ENCODE measurements around the gene IL17RE.
"Not testable (repeated sequence)": the region's sequence is repeated elsewhere in the genome, so short reads cannot be mapped to it uniquely, and the experiment has no call there.

The IL17RE gene, protein sequence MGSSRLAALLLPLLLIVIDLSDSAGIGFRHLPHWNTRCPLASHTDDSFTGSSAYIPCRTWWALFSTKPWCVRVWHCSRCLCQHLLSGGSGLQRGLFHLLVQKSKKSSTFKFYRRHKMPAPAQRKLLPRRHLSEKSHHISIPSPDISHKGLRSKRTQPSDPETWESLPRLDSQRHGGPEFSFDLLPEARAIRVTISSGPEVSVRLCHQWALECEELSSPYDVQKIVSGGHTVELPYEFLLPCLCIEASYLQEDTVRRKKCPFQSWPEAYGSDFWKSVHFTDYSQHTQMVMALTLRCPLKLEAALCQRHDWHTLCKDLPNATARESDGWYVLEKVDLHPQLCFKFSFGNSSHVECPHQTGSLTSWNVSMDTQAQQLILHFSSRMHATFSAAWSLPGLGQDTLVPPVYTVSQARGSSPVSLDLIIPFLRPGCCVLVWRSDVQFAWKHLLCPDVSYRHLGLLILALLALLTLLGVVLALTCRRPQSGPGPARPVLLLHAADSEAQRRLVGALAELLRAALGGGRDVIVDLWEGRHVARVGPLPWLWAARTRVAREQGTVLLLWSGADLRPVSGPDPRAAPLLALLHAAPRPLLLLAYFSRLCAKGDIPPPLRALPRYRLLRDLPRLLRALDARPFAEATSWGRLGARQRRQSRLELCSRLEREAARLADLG

DNA sequence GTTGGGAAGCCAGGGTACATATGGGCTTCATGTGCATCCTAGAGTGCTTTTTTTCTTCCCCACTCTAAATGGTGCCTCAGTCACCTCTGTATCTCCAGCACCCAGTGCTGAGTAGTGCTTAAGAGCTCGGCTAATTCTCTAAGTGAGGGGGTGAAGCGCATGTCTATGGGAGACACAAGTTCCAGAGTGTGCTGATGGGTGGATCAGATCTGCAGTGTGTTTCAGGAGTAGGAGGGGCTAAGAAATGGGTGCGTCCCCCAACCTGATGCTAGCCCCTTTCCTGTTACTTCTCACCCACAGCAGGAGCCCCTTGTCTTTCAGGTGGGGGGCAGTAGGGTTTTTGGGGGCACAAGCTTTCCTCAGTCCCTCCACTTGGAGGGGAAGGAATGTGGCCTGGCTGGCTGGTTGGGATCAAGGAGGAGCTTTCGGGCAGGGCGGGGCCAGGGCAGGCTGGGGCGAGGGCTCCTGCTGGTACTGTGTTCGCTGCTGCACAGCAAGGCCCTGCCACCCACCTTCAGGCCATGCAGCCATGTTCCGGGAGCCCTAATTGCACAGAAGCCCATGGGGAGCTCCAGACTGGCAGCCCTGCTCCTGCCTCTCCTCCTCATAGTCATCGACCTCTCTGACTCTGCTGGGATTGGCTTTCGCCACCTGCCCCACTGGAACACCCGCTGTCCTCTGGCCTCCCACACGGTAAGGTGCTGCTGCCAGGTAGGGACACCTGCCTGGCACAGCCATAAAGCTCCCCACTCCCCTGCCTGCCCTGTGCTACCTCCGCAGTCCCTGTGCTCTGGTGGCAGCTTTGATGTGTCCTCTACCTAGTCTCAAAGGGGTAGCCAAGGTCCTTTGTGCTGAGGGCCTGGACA is at the start of gene IL17RE:
Gene IL17RE, plus strand, starts transcription at position 477 of the 866 bp plus-strand sequence. Its CDS starts 85 bp downstream, at position 562.
- no peak for DNase-seq (ENCODE audit: extremely low read depth, low read depth)
- TF ChIP-seq, protein P1, sequence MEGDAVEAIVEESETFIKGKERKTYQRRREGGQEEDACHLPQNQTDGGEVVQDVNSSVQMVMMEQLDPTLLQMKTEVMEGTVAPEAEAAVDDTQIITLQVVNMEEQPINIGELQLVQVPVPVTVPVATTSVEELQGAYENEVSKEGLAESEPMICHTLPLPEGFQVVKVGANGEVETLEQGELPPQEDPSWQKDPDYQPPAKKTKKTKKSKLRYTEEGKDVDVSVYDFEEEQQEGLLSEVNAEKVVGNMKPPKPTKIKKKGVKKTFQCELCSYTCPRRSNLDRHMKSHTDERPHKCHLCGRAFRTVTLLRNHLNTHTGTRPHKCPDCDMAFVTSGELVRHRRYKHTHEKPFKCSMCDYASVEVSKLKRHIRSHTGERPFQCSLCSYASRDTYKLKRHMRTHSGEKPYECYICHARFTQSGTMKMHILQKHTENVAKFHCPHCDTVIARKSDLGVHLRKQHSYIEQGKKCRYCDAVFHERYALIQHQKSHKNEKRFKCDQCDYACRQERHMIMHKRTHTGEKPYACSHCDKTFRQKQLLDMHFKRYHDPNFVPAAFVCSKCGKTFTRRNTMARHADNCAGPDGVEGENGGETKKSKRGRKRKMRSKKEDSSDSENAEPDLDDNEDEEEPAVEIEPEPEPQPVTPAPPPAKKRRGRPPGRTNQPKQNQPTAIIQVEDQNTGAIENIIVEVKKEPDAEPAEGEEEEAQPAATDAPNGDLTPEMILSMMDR (IDR thresholded peaks at IDR 0.05; ENCODE audit: low read depth, low read length, missing control alignments): no peak
- H3K4me3 ChIP-seq (replicated peaks; ENCODE audit: low read depth, low read length): peak within 1 kb of the TSS; percentile 32

DNA sequence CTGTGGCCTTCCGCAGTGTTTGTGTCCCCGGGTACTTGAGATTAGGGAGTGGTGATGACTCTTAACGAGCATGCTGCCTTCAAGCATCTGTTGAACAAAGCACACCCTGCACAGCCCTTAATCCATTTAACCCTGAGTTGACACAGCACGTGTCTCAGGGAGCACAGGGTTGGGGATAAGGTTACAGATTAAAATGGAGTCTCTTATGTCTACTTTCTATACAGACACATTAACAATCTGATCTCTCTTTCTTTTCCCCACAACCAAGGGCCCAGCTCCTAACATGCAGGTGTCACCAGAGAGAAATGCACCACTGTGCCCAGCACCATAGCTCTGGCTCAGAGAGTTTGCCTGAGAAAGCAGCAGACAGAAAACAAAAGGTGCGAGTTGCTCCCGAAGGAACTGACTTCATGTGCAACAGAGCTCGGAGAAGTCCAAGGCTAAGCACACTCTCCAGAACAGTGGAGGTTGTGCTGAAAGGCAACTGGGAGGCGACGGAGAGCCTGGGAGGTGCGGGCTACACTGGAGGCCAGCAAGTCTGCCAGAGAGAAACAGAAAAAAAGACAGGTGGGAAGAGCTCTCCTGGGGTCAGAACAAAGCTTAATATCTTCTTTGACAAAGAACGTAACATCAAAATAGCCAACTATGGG is 48.2 kb upstream of the IL17RE start:
- H3K4me3 ChIP-seq (replicated peaks; ENCODE audit: low read depth, low read length); DNase-seq (ENCODE audit: extremely low read depth, low read depth): not testable (repeated sequence)

DNA sequence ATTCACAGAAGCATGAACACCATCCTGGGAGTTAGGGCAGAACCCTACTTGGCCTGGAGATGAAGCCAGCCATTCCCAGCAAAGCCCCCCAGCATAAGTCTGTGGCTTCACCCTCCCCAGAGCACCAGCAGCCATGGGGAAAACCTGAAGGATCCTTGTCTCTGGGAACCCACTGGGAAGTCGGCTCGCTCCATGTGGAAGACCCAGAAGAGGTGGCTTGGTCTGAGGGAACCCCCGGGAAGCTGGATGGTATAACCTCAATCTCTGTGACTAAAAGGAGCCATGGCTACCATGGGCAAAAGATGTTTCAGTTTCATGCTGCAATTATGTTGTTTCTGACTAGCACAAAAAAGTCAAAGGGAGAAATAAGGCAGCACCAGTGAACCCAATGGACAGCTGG is 47.1 kb upstream of the IL17RE start:
- no peak overlapping the region for H3K4me3 ChIP-seq (replicated peaks; ENCODE audit: low read depth, low read length)
- TF ChIP-seq, protein P1 (IDR thresholded peaks at IDR 0.05; ENCODE audit: low read depth, low read length, missing control alignments): no peak
- DNase-seq (ENCODE audit: extremely low read depth, low read depth): no peak

DNA sequence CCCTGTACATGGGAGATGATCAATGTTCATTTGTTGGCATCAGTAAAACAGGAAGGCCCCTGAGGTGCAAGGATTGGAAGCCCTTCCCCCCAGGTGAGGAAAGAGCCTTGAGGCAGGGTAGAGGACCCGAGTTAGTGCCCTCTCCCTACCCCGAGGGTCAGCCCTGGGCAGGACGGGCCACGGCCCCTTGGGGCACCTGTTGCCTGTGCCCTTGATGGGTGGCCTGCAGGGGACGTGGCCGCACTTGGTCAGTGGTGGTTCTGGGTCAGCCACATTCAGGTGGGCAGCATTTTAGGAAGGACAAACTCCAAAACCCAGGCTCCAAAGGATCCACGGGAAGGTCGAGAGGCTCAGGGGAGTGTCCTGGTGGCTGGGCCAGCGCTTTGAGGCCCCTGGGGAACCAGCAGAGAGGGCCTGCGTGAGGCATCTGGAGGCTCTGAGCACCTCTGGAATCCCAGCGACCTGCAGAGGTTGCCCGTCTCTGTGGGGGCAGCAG is 43.1 kb upstream of the IL17RE start:
- no peak overlapping the region for H3K4me3 ChIP-seq (replicated peaks; ENCODE audit: low read depth, low read length)
- TF ChIP-seq, protein P1 (IDR thresholded peaks at IDR 0.05; ENCODE audit: low read depth, low read length, missing control alignments): no peak
- DNase-seq (ENCODE audit: extremely low read depth, low read depth): no peak

DNA sequence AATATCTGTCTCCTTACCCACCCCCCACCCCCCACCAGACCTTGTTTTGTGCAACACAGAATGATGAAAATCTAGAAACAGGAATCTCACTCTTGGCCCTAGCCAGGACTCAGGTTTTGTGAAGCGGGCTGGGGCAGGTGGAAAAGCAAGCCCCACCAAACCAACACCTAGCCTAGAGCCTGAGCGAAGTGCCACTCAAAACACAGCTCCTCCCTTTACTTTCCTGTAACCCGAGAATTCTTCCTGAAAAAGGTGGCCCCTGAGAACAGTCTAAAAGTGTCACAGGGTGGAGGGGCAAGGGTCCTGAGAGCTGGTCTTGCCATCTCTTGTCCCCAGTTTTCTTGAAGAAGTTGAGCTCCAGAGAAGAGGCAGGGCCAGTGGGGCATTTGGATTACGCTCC is 41.4 kb upstream of the IL17RE start:
- DNase-seq (ENCODE audit: extremely low read depth, low read depth): no peak
- TF ChIP-seq, protein P1 (IDR thresholded peaks at IDR 0.05; ENCODE audit: low read depth, low read length, missing control alignments): no peak
- no peak overlapping the region for H3K4me3 ChIP-seq (replicated peaks; ENCODE audit: low read depth, low read length)

DNA sequence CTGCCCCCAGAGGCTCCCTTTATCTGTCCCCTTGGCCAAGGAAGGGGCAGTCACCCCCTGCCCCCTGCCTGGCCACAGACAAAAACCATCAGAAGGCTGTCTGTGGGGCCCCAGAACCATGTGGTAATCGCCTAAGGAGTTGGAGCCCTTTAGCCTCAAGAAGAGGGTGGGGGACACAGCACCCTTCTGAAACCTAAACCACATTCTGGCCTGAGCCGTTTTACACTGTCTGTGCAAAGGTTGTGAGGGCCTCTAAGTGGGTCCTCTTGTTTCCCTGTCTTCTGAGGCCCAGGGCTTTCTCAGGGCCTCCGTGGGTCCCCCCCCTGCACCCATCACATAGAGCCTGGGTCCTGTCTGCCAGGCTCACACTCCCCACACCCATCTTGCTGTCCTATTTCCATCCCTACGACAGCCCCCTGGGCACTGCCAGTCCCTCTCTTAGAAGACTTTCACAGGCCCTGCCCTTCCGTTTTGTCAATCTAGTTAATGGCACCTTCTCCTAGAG is 41.0 kb upstream of the IL17RE start:
- TF ChIP-seq, protein P1 (IDR thresholded peaks at IDR 0.05; ENCODE audit: low read depth, low read length, missing control alignments): no peak
- DNase-seq (ENCODE audit: extremely low read depth, low read depth): no peak
- H3K4me3 ChIP-seq (replicated peaks; ENCODE audit: low read depth, low read length): no peak overlapping the region
